Activated CD4-positive, alpha-beta T cell treated with anti-CD3 and anti-CD28 coated beads, Interleukin-10, Interleukin-2, amounts not matched to agents 100 ng/mL and 50 ng/mL, durations not matched to agents 16 hours and 8 hours (primary cell): ENCODE measurements around the gene CREB5.

Experiments used
- DNase-seq: peaks from one replicate; pipeline ENCODE4 v3.0.0-alpha.2; 2020

The CREB5 gene

GRCh38 chr7:28408105-28408959 is 4.0 kb upstream of the CREB5 start:
- no peak for DNase-seq

GRCh38 chr7:28408960-28409715 is 3.2 kb upstream of the CREB5 start:
- DNase-seq = peak; percentile 65

- DNase-seq = no peak
Measured at GRCh38 chr7:28409716-28410627, 2.3 kb upstream of the CREB5 start.

- peak; percentile 30 for DNase-seq
Measured at GRCh38 chr7:28410628-28411531, 1.4 kb upstream of the CREB5 start.

DNA sequence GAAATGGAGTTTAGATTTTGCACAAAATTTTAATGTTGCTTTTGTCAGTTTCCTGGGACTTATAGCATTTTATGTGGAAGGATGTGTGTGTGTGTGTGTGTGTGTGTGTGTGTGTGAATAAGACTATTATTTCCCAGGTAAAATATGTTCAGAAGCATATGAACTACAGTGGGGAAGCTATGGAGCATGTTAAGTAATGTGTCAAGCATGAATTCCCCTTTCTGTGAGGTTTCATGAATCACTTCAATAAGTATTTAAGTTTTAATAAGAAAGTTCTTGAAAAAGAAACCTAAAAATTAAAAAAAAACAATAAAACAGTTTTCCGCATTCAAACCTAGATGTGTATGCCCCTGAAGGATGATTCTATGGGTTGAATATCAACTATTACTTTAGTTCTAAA is 693 bp downstream of the CREB5 start:
- DNase-seq = no peak

- no peak for DNase-seq
Measured at GRCh38 chr7:28414453-28414852, 2.1 kb downstream of the CREB5 start.

- no peak for DNase-seq
Measured at GRCh38 chr7:28417321-28417940, 5.1 kb downstream of the CREB5 start.

DNA sequence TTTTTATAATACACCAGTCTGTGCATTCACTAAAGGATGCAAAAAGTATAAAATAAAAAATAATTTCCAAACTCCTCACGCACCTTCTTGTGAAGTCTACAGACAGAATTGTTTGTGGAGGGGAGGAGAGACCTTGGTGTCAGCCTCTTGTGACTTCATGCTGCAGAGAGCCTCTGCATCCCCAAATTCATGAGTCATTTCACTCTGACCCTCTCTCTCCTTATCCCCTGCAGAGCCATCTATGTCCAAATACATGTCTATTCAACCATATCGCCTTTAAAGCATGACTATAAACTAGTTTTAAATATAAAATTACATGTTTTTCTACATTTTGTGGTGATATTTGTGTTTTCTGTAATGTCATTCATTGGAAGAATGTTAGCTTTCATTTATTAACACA is 6.0 kb downstream of the CREB5 start:
- no peak for DNase-seq

DNA sequence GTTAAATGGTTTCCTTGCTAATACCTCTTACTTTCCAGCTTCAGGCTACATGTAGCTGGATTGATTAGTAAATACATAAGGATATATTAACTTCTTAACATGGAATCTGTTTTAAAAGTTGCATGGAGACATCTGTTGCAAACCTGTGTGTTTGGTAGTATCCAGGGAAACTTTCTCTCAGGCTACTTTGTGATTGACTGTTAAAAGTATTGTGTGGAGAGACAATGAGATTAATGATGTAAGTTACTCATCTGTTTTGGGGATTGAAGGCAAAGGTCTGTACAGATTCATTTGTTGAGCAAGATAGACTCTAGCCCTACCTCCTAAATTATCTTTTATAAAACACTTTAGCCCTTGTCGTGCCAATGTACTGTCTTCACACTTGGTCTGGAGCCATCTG is 6.6 kb downstream of the CREB5 start:
- DNase-seq = no peak

DNA sequence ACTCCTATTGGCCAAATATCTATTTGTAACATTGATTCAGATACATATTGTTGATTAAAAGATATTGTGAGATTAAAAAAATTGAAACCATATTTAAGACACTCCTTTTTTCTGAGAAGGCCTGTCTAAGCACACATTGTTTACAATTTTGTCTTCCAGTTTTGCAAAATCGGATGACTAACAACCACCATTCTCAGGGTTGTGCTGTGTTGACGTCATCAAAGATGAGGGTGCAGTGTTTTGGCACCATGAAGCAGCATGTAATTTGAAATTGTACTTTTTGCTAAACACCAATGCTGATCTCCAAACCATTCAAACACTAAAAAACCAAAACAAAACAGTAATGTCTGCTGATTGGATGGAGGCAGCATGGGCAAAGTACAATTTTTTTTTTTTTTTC is 7.4 kb downstream of the CREB5 start:
- no peak for DNase-seq

GRCh38 chr7:28423112-28423511 is 10.8 kb downstream of the CREB5 start:
- no peak for DNase-seq

- no peak for DNase-seq
Measured at GRCh38 chr7:28423918-28424514, 11.7 kb downstream of the CREB5 start.

DNA sequence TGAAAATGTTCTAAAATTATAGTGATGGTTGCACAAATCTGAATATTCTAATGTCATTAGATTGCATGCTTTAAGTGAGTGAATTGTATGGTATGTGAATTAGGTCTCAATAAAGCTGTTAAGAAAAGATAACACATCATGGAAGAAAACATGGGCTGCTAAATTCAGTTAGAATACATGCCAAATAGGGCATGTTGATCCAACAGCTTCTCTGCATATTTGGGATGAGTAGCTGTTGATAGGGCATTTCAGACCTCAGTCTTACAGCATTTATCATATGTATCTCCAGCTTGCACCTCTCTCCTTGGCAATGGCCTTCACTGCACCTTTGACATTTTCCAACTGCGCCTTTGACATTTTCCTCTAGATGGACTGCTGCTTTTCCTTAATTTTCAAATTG is 13.2 kb downstream of the CREB5 start:
- no peak for DNase-seq

- DNase-seq = no peak
Measured at GRCh38 chr7:28427236-28427635, 14.9 kb downstream of the CREB5 start.

DNA sequence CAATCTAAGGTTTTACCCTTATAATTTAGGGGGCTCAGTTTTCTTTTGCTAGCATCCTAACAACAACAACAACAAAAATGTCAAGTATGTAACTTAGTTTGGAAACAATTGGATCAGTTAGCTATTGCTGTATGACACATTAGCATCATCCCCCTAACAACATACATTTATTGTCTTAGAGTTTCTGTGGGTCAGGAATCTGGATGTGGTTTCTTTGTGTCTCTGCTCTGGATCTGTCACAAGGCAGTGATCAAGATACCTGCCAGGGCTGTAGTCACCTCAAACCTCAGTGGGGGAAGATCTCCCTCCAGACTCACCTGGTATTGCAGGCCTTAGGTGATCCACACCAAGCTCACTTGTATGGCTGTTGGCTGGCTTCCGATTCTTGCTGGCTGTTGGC is 18.3 kb downstream of the CREB5 start:
- no peak for DNase-seq

GRCh38 chr7:28432105-28432504 is 19.8 kb downstream of the CREB5 start:
- no peak for DNase-seq

DNA sequence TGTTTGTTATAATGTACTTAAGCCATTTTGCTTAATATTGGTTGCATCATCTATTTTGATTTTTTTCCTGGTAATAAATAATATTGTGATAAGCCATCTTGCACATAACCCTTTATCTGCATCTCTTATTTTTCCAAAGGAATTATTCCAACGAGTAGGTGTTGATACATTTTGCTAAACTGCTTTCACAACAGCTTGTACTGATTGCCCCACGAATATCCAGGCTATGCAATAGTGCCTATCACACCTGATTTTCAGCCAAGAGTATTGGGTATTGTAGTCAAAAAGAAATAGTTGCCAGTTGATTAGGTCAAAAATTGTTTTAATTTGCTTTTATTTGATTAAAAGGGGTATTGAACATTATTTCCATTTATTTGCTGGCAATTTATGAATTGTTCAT is 20.7 kb downstream of the CREB5 start:
- DNase-seq = no peak

DNA sequence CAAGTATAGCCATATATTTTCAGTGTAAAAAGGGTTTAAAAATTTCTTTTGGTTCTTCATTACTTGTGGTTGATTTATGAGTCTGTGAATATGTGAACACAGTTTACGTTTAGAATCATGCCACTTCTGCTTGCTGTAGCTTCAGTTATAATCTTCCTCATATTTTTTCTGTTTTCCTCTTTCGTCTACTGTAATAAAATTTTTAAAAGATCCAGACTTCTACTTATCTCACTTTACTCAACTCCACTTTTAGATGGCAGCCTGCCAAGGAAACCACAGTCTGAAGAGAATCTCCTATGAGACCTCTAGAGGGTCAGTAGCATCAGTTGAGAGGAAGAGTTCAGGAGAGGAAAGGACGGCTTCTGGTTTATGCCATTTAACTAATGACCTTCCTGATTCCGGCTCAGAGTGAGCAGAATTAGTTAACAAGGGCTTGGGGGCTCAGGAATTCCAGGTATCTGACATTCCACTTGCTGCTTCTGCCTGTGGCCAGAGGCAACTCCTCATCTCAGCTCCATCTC is 21.4 kb downstream of the CREB5 start:
- no peak for DNase-seq

DNA sequence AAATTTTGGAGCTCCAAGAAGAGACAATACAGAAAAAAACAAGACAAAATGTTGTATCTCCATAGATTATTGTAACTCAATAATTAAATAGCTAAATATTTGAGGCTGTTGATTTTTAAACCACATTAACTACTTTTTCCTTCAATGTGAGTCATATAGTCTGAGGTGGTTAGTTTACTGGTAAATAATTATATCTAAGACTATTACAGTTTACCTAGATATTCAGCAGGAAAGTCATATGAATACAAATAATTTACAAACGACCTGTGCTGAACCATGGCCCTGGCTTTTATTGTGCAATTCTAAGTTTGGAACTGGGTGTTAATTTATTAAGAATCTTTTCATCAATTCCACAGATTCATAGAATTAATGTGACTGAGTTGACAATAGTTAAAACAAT is 22.2 kb downstream of the CREB5 start:
- no peak for DNase-seq

- no peak for DNase-seq
Measured at GRCh38 chr7:28435152-28435551, 22.8 kb downstream of the CREB5 start.
